ENCODE data around the gene COQ10A. TPM values are rescaled to one million over a fixed set of nuclear protein-coding genes. Genes with fewer than 3 reads are reported as not detected.

COQ10A gene
- total and polyA plus RNA-seq, 2 donors, result 9.4 to 24.9 TPM

DNA sequence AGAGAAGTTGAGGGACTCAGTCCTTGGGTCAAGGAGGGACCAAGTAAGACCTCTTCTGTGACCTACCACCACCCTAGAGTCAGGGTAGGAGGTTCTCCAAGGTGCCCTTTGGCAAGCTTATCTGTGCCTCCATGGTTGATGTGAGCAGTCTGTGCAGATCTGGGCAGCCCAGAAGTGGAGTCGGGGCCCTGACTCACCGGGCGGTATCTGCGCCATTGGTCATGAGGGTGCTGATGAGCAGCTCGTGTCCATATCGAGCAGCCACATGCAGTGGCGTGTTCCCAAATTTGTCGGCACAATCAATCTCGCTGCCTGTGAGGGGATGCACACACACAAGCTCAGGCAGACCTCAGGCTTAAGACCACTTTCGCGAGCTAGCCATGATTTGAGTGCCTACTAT, 13.7 kb upstream of the COQ10A start:
- no peaks in the 10 kb centered on the region for H3K9me3 ChIP-seq (ENCODE audit: control insufficient read depth in 2 of 2, insufficient read depth in 1 of 2, low read length in 1 of 2)
- no peak for DNase-seq (ENCODE audit: low read depth in 6 of 9, low spot score in 9 of 9)
- H3K36me3 ChIP-seq (ENCODE audit: control insufficient read depth in 2 of 2, insufficient read depth in 2 of 2, low read length in 1 of 2), result peaks cover 55 to 74% of the 10 kb centered on the region in 2 donors
- peaks cover 8 to 14% of the 10 kb centered on the region in 2 donors for H3K4me1 ChIP-seq (ENCODE audit: control insufficient read depth in 2 of 2, insufficient read depth in 2 of 2, low read length in 2 of 2)
- 98% methylated on average over 11 of the region's 11 CpGs for WGBS
- no peak overlapping the region for H3K4me3 ChIP-seq (ENCODE audit: low read length in 2 of 2)
- H3K27me3 ChIP-seq (ENCODE audit: control insufficient read depth in 2 of 2, insufficient read depth in 1 of 2, low read length in 1 of 2), result no peaks in the 10 kb centered on the region
- no peak overlapping the region for H3K27ac ChIP-seq (ENCODE audit: low read depth in 1 of 2, low read length in 1 of 2)

DNA sequence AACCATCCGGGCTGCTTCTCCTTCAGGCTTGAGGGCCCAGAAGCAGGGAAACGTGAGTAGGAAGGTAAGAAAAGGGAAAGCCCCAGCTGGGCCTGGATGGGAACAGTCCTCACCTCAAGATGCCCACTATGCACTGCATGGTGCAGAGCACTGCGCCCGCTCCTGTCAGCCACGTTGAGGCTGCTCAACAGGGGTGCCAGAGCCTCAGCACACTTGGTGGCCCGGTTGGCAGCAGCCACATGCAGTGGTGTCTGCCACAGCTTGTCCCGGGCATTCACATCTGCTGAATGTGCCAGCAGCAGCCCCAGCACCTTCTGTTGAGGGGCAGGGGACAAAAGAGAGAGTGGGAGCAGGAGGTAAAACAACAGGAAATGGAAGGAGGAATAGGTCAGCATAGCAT, 11.1 kb upstream of the COQ10A start:
- H3K9me3 ChIP-seq (ENCODE audit: control insufficient read depth in 2 of 2, insufficient read depth in 1 of 2, low read length in 1 of 2), result no peaks in the 10 kb centered on the region
- H3K27me3 ChIP-seq (ENCODE audit: control insufficient read depth in 2 of 2, insufficient read depth in 1 of 2, low read length in 1 of 2), result no peaks in the 10 kb centered on the region
- H3K4me1 ChIP-seq (ENCODE audit: control insufficient read depth in 2 of 2, insufficient read depth in 2 of 2, low read length in 2 of 2), result peaks cover 14 to 20% of the 10 kb centered on the region in 2 donors
- no peak overlapping the region for H3K4me3 ChIP-seq (ENCODE audit: low read length in 2 of 2)
- WGBS, result 98% methylated on average over 7 of the region's 7 CpGs
- peaks cover 40 to 55% of the 10 kb centered on the region in 2 donors for H3K36me3 ChIP-seq (ENCODE audit: control insufficient read depth in 2 of 2, insufficient read depth in 2 of 2, low read length in 1 of 2)
- no peak overlapping the region for H3K27ac ChIP-seq (ENCODE audit: low read depth in 1 of 2, low read length in 1 of 2)
- DNase-seq (ENCODE audit: low read depth in 6 of 9, low spot score in 9 of 9), result no peak

DNA sequence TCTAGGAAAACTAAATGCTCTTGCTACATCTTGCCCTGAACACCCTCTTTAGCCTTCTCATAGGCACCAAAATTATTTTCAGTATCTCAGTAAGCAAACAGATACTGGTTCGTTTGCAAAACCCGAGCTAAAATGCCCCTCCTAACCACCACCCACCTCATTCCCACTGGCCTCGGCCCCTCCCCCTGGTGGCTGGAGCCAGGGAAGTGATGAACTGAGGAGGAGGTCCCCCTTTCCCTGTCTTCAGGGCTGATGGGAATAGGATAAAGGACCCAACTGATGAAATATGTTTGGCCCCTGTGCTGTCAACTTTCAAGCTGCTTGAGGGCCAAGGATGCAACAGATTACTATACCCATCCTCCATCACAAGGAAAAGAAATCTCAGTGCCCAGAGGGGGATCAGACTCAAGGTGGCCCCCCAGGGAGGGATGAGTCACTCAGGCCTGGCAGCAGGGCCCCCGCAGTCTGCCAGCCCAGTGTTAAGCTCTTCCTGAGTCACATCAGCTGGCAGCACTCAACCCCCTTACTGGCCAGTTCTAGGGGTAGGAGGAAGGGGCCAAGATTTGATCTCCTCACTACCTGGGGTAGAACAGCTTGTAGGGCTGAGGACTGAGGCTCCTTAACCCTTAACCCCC, 10.3 kb upstream of the COQ10A start:
- no peaks in the 10 kb centered on the region for H3K27me3 ChIP-seq (ENCODE audit: control insufficient read depth in 2 of 2, insufficient read depth in 1 of 2, low read length in 1 of 2)
- H3K27ac ChIP-seq (ENCODE audit: low read depth in 1 of 2, low read length in 1 of 2), result no peak overlapping the region
- no peaks in the 10 kb centered on the region for H3K9me3 ChIP-seq (ENCODE audit: control insufficient read depth in 2 of 2, insufficient read depth in 1 of 2, low read length in 1 of 2)
- H3K4me3 ChIP-seq (ENCODE audit: low read length in 2 of 2), result no peak overlapping the region
- no peak for DNase-seq (ENCODE audit: low read depth in 6 of 9, low spot score in 9 of 9)
- H3K4me1 ChIP-seq (ENCODE audit: control insufficient read depth in 2 of 2, insufficient read depth in 2 of 2, low read length in 2 of 2), result peaks cover 14 to 20% of the 10 kb centered on the region in 2 donors
- H3K36me3 ChIP-seq (ENCODE audit: control insufficient read depth in 2 of 2, insufficient read depth in 2 of 2, low read length in 1 of 2), result peaks cover 40 to 50% of the 10 kb centered on the region in 2 donors
- 90% methylated on average over 4 of the region's 4 CpGs for whole genome bisulfite sequencing

DNA sequence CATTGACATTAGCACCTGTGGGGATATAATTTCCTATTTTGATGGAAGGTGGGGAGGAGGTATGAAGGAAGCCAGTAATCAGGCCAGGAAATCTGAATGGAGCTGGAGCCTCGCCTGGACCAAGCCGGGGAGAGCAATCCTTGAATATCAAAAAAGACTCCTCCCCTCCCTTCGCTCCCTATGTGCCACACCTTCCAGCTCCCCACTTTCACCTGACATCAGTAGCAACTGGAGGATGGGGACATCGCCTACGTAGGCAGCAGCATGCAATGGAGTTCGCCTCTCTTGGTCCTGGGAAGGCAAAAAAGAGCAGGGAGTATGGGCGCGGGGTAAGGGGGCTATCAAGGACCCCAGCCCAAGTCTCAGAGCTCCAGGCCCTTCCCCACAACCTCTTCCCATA, 9.7 kb upstream of the COQ10A start:
- peaks cover 14 to 20% of the 10 kb centered on the region in 2 donors for H3K4me1 ChIP-seq (ENCODE audit: control insufficient read depth in 2 of 2, insufficient read depth in 2 of 2, low read length in 2 of 2)
- no peaks in the 10 kb centered on the region for H3K27me3 ChIP-seq (ENCODE audit: control insufficient read depth in 2 of 2, insufficient read depth in 1 of 2, low read length in 1 of 2)
- no peaks in the 10 kb centered on the region for H3K9me3 ChIP-seq (ENCODE audit: control insufficient read depth in 2 of 2, insufficient read depth in 1 of 2, low read length in 1 of 2)
- WGBS, result 91% methylated on average over 8 of the region's 8 CpGs
- peak overlapping the region; percentile 85 to 97 for H3K4me3 ChIP-seq (ENCODE audit: low read length in 2 of 2)
- peaks cover 34 to 44% of the 10 kb centered on the region in 2 donors for H3K36me3 ChIP-seq (ENCODE audit: control insufficient read depth in 2 of 2, insufficient read depth in 2 of 2, low read length in 1 of 2)
- H3K27ac ChIP-seq (ENCODE audit: low read depth in 1 of 2, low read length in 1 of 2), result no peak overlapping the region
- DNase-seq (ENCODE audit: low read depth in 6 of 9, low spot score in 9 of 9), result no peak

DNA sequence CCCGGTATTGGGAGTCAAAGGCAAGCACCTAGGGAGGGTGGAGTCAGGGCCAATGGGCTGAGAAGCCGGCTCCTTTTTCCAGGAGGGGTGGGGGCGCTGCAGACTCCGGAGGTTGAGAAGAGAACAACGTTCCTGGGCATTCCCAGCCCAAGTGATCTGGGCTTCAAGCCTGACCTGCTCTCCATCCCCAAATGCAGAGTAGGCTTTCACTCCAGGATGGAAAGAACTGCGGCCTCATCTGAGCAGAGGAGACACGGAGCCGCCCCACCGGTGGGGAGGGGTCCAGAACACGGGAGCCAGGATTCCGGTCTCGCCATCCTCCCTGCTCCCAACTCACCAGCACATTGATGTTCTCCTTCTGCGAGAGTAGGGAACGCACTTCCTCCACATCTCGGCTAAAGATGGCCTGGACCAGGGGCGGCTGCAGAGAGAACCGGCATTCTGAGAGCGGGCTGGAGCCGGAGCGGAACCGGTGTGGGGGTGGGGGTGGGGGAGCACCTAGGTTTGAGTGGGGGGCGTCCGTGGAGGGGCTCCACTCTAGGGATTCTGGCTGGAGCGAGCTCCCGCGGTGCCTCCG, 9.2 kb upstream of the COQ10A start:
- no peaks in the 10 kb centered on the region for H3K27me3 ChIP-seq (ENCODE audit: control insufficient read depth in 2 of 2, insufficient read depth in 1 of 2, low read length in 1 of 2)
- H3K4me3 ChIP-seq (ENCODE audit: low read length in 2 of 2), result peak overlapping the region; percentile 85 to 97
- DNase-seq (ENCODE audit: low read depth in 6 of 9, low spot score in 9 of 9), result peak in 5 of 9 donors; percentile 4 to 37 (median 13)
- H3K36me3 ChIP-seq (ENCODE audit: control insufficient read depth in 2 of 2, insufficient read depth in 2 of 2, low read length in 1 of 2), result peaks cover 28 to 38% of the 10 kb centered on the region in 2 donors
- under 1% methylated on average over 27 of the region's 27 CpGs for WGBS
- peaks cover 14 to 20% of the 10 kb centered on the region in 2 donors for H3K4me1 ChIP-seq (ENCODE audit: control insufficient read depth in 2 of 2, insufficient read depth in 2 of 2, low read length in 2 of 2)
- H3K27ac ChIP-seq (ENCODE audit: low read depth in 1 of 2, low read length in 1 of 2), result peak overlapping the region in 1 of 2 donors; percentile 68
- H3K9me3 ChIP-seq (ENCODE audit: control insufficient read depth in 2 of 2, insufficient read depth in 1 of 2, low read length in 1 of 2), result no peaks in the 10 kb centered on the region

DNA sequence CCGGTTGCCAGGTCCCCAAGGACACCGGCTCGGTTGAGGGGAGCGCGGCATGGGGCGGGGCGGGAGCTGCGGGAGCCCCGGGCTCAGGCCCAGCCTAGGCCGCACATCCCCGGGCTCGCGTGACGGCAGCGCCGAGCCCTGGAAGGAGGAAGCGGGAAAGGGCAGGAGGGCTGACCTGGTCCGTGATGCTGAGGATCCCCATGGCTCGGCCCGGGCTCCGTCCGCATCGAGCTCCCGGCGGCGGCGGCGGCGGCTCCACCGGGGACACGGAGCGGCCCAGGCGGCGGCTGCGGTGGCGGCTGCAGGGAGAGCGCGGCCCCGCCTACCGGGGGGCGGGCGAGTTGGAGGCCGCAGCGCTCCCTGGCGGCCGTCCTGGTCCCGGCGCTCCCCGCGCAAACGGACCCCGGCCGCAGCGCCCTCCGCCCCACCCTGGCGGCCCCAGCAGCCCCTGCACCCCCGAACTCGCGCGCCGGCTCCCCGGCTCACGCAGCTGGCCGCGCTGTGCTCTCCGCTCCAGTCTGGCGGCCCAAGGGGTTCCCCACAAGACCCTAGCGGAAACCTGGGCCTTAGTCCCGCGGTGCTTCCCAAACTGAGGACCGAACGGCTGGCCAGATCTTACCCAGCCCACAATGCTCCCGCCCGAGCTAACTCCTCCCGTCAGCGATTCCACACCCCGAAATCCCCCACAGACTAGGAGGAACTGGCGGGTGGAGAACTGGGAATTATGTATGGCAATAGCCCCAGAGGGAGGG, 8.5 kb upstream of the COQ10A start, which contains the start of gene ANKRD52:
Gene ANKRD52 (minus strand): TSS at position 317 of the 752 bp plus-strand sequence. CDS start 115 bp downstream, at position 202.
- DNase-seq (ENCODE audit: low read depth in 6 of 9, low spot score in 9 of 9), result peak; percentile 41 to 90 (median 80)
- WGBS, result under 1% methylated on average over 78 of the region's 78 CpGs
- Histone ChIP-seq H3K9me3 (ENCODE audit: control insufficient read depth in 2 of 2, insufficient read depth in 1 of 2, low read length in 1 of 2) (no peaks in the 10 kb centered on the region), H3K27ac (ENCODE audit: low read depth in 1 of 2, low read length in 1 of 2) (peak within 1 kb of the TSS; percentile 62 to 88), H3K36me3 (ENCODE audit: control insufficient read depth in 2 of 2, insufficient read depth in 2 of 2, low read length in 1 of 2) (peaks cover 22 to 32% of the 10 kb centered on the region in 2 donors), H3K4me3 (ENCODE audit: low read length in 2 of 2) (peak within 1 kb of the TSS; percentile 85 to 97), H3K4me1 (ENCODE audit: control insufficient read depth in 2 of 2, insufficient read depth in 2 of 2, low read length in 2 of 2) (peaks cover 14 to 20% of the 10 kb centered on the region in 2 donors), H3K27me3 (ENCODE audit: control insufficient read depth in 2 of 2, insufficient read depth in 1 of 2, low read length in 1 of 2) (no peaks in the 10 kb centered on the region)

DNA sequence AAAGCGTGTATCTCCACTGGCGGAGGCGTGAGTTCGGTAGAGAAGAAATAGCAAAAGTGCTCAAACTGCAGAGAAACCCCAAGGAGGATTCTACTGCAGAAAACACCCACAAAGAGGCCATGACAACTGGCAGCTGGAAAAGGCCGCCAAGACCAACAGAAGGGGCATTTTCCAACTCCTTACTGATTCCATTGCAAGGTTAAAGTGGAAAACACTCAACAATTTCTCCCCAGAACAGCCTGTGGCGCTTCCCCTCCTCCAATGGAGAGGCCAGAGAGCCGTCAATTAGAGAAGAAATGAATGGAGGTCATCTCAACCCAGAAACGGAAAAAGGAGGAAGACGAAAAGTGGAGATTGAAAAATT, 7.9 kb upstream of the COQ10A start:
- Histone ChIP-seq H3K27me3 (ENCODE audit: control insufficient read depth in 2 of 2, insufficient read depth in 1 of 2, low read length in 1 of 2) (no peaks in the 10 kb centered on the region), H3K4me3 (ENCODE audit: low read length in 2 of 2) (peak overlapping the region; percentile 81 to 97), H3K36me3 (ENCODE audit: control insufficient read depth in 2 of 2, insufficient read depth in 2 of 2, low read length in 1 of 2) (peaks cover 16 to 26% of the 10 kb centered on the region in 2 donors), H3K9me3 (ENCODE audit: control insufficient read depth in 2 of 2, insufficient read depth in 1 of 2, low read length in 1 of 2) (no peaks in the 10 kb centered on the region), H3K4me1 (ENCODE audit: control insufficient read depth in 2 of 2, insufficient read depth in 2 of 2, low read length in 2 of 2) (peaks cover 14 to 20% of the 10 kb centered on the region in 2 donors), H3K27ac (ENCODE audit: low read depth in 1 of 2, low read length in 1 of 2) (peak overlapping the region; percentile 62 to 88)
- 37% methylated on average over 9 of the region's 9 CpGs for WGBS
- no peak for DNase-seq (ENCODE audit: low read depth in 6 of 9, low spot score in 9 of 9)

DNA sequence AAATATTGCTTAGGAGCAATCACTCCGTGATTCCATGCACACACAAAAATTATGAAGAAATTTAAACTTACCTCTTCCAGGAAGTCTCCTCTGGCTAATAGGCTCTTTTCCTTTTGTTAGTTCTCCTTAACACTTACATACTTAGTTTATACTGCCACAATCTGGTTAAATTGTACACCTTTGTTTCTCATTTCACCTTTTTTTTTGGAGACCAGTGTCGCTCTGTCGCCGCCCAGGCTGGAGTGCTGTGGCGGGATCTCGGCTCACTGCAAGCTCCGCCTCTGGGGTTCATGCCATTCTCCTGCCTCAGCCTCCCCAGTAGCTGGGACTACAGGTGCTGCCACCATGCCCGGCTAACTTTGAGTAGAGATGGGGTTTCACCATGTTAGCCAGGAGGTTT, 6.4 kb upstream of the COQ10A start:
- Histone ChIP-seq H3K36me3 (ENCODE audit: control insufficient read depth in 2 of 2, insufficient read depth in 2 of 2, low read length in 1 of 2) (peaks cover 4 to 15% of the 10 kb centered on the region in 2 donors), H3K27ac (ENCODE audit: low read depth in 1 of 2, low read length in 1 of 2) (no peak overlapping the region), H3K9me3 (ENCODE audit: control insufficient read depth in 2 of 2, insufficient read depth in 1 of 2, low read length in 1 of 2) (no peaks in the 10 kb centered on the region), H3K4me1 (ENCODE audit: control insufficient read depth in 2 of 2, insufficient read depth in 2 of 2, low read length in 2 of 2) (peaks cover 14 to 20% of the 10 kb centered on the region in 2 donors), H3K27me3 (ENCODE audit: control insufficient read depth in 2 of 2, insufficient read depth in 1 of 2, low read length in 1 of 2) (no peaks in the 10 kb centered on the region), H3K4me3 (ENCODE audit: low read length in 2 of 2) (no peak overlapping the region)
- DNase-seq (ENCODE audit: low read depth in 6 of 9, low spot score in 9 of 9), result no peak
- WGBS, result 95% methylated on average over 8 of the region's 8 CpGs

DNA sequence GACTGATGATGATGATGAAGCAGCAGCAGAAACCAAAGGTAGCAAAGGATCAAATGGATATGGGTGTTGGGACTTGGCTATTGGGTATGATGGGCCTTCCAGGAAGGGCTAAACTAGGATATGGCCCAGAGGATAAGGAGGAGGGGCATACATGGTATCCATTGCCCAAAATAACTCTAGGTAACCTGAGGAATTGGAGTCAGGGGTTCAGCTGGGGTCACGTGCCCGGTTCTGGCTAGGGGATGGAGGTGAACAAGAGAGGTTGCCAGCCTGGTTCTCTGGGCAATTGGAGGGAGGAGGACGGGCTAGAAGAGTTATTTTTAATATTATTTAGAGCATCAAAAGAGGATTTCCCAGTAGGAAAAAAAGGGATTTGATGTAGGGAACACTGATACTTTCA, 5.8 kb upstream of the COQ10A start:
- Histone ChIP-seq H3K4me3 (ENCODE audit: low read length in 2 of 2) (no peak overlapping the region), H3K9me3 (ENCODE audit: control insufficient read depth in 2 of 2, insufficient read depth in 1 of 2, low read length in 1 of 2) (no peaks in the 10 kb centered on the region), H3K27ac (ENCODE audit: low read depth in 1 of 2, low read length in 1 of 2) (no peak overlapping the region), H3K36me3 (ENCODE audit: control insufficient read depth in 2 of 2, insufficient read depth in 2 of 2, low read length in 1 of 2) (peaks cover under 1 to 10% of the 10 kb centered on the region in 2 donors), H3K4me1 (ENCODE audit: control insufficient read depth in 2 of 2, insufficient read depth in 2 of 2, low read length in 2 of 2) (peaks cover 14 to 20% of the 10 kb centered on the region in 2 donors), H3K27me3 (ENCODE audit: control insufficient read depth in 2 of 2, insufficient read depth in 1 of 2, low read length in 1 of 2) (no peaks in the 10 kb centered on the region)
- no peak for DNase-seq (ENCODE audit: low read depth in 6 of 9, low spot score in 9 of 9)
- 97% methylated on average over 3 of the region's 3 CpGs for WGBS

All from thymus (tissue), 11 donors.